ENCODE results near the gene GRB2. TPM values are rescaled to one million over a fixed set of nuclear protein-coding genes. Genes with fewer than 3 reads are reported as not detected.
"Not testable (repeated sequence)": the region's sequence is repeated elsewhere in the genome, so short reads cannot be mapped to it uniquely, and the experiment has no call there.

The GRB2 gene
- total and polyA plus RNA-seq, 2 donors (not counting 1 experiment from before 2014, with no cell fraction given) = 114 to 219 TPM

DNA sequence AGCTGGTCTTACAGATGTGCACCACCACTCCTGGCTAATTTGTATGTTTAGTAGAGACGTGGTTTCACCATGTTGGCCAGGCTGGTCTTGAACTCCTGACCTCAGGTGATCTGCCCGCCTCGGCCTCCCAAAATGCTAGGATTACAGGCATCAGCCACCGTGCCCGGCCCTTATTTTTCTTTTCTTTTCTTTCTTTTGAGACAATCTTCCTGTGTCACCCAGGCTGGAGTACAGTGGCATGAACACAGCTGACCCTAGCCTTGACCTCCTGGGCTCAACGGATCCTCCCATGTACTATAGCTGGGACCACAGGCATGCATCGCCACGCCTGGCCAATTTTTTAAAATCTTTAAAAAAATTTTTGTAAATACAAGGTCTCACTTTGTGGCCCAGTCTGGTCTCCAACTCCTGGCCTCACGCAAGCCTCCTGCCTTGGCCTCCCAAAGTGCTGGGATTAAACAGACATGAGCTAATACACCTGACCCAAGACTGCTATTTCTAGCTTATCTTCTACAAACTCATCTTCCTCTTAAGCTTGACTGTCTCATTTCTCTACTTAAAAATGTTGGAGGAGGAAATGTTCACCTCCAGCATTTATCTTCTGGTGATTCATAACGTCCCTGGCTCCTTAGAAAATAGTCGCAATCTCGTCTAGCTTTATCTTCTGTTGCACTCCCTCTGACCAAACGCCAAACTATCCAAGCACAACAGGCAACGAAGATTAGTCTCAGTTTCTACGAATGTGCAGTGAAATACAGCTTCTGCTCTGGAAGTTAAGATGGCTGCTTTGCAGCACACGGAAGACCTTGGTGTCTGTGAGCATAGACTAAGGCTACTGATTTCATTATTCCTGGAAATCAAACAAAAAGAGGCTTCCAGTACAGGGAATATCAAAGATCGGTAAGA is 42.7 kb upstream of the GRB2 start:
- H3K27ac ChIP-seq (ENCODE audit: low read length in 2 of 2) = no peak overlapping the region
- H3K9me3 ChIP-seq (ENCODE audit: control extremely low read depth in 1 of 3, control insufficient read depth in 2 of 3, insufficient read depth in 1 of 3, low read length in 2 of 3) = no peaks in the 10 kb centered on the region
- H3K36me3 ChIP-seq (replicated peaks in 1 of 2; ENCODE audit: control extremely low read depth in 1 of 2, control insufficient read depth in 1 of 2, extremely low read depth in 1 of 2, insufficient read depth in 2 of 2, low read length in 1 of 2) = no peaks in the 10 kb centered on the region
- intact Hi-C loops (cut with micrococcal nuclease) = no loop called here
- no peak overlapping the region for H3K4me3 Mint-ChIP-seq
- no peaks in the 10 kb centered on the region for H3K9me3 Mint-ChIP-seq (ENCODE audit: insufficient read depth)
- H3K4me1 Mint-ChIP-seq = no peaks in the 10 kb centered on the region
- TF ChIP-seq, protein P1, sequence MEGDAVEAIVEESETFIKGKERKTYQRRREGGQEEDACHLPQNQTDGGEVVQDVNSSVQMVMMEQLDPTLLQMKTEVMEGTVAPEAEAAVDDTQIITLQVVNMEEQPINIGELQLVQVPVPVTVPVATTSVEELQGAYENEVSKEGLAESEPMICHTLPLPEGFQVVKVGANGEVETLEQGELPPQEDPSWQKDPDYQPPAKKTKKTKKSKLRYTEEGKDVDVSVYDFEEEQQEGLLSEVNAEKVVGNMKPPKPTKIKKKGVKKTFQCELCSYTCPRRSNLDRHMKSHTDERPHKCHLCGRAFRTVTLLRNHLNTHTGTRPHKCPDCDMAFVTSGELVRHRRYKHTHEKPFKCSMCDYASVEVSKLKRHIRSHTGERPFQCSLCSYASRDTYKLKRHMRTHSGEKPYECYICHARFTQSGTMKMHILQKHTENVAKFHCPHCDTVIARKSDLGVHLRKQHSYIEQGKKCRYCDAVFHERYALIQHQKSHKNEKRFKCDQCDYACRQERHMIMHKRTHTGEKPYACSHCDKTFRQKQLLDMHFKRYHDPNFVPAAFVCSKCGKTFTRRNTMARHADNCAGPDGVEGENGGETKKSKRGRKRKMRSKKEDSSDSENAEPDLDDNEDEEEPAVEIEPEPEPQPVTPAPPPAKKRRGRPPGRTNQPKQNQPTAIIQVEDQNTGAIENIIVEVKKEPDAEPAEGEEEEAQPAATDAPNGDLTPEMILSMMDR (IDR thresholded peaks at IDR 0.05) = no peak
- TF ChIP-seq EZH2 (IDR thresholded peaks at IDR 0.05; ENCODE audit: borderline replicate concordance, insufficient read depth, low read depth, low read length, poor library complexity, severe bottlenecking) = no peak
- H3K9ac ChIP-seq (ENCODE audit: low read length) = no peak overlapping the region
- no peaks in the 10 kb centered on the region for H3K27me3 ChIP-seq (replicated peaks in 1 of 4; ENCODE audit: control extremely low read depth in 1 of 4, control insufficient read depth in 3 of 4, insufficient read depth in 4 of 4, low read length in 3 of 4)
- no peaks in the 10 kb centered on the region for H3K79me2 ChIP-seq (ENCODE audit: control insufficient read depth, insufficient read depth, low read length)
- no peaks in the 10 kb centered on the region for H3K27me3 Mint-ChIP-seq
- H4K20me1 ChIP-seq (ENCODE audit: control insufficient read depth, insufficient read depth, low read length, poor library complexity, severe bottlenecking) = no peaks in the 10 kb centered on the region
- ATAC-seq (ENCODE audit: low read depth) = no peak
- no peak for DNase-seq
- 83% methylated on average over 14 of the region's 17 CpGs for WGBS (ENCODE audit: insufficient coverage)
- ChIA-PET POLR2A (interaction anchor here (0.7 kb wide), 1 partner anchor 71 kb away, joined by 6 read pairs; no protein-coding TSS in a partner anchor), CTCF (interaction anchor here (0.9 to 1.2 kb wide), 3 partner anchors 9 to 50 kb away, joined by 3 to 5 read pairs (median 3); no protein-coding TSS in a partner anchor)
- no peak overlapping the region for H2AFZ ChIP-seq (ENCODE audit: insufficient read depth, low read depth, low read length, poor library complexity, severe bottlenecking)
- no peak overlapping the region for H3K4me2 ChIP-seq (replicated peaks; ENCODE audit: low read depth, low read length, poor library complexity, severe bottlenecking)
- no peak overlapping the region for H3K4me3 ChIP-seq (ENCODE audit: control extremely low read depth in 1 of 5, extremely low read depth in 1 of 5, insufficient read depth in 1 of 5, low read depth in 2 of 5, low read length in 4 of 5)
- no peaks in the 10 kb centered on the region for H3K4me1 ChIP-seq (ENCODE audit: control insufficient read depth in 2 of 2, insufficient read depth in 2 of 2, low read length in 2 of 2)
- no peak overlapping the region for H3K27ac Mint-ChIP-seq

DNA sequence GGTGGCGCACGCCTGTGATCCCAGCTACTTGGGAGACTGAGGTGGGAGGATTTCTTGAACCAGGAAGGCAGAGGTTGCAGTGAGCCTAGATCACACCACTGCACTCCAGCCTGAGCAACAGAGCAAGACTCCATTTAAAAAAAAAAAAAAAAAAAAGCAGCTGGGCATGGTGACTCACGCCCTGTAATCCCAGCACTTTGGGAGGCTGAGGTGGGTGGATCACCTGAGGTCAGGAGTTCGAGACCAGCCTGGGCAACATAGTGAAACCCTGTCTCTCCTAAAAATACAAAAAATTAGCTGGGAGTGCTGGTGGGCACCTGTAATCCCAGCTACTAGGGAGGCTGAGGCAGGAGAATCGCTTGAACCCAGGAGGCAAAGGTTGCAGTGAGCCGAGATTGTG is 40.4 kb upstream of the GRB2 start:
- H3K27ac Mint-ChIP-seq; H3K4me1 ChIP-seq (ENCODE audit: control insufficient read depth in 2 of 2, insufficient read depth in 2 of 2, low read length in 2 of 2); H3K27me3 ChIP-seq (replicated peaks in 1 of 4; ENCODE audit: control extremely low read depth in 1 of 4, control insufficient read depth in 3 of 4, insufficient read depth in 4 of 4, low read length in 3 of 4); H3K27ac ChIP-seq (ENCODE audit: low read length in 2 of 2); intact Hi-C loops (cut with micrococcal nuclease); H2AFZ ChIP-seq (ENCODE audit: insufficient read depth, low read depth, low read length, poor library complexity, severe bottlenecking); H3K4me3 ChIP-seq (ENCODE audit: control extremely low read depth in 1 of 5, extremely low read depth in 1 of 5, insufficient read depth in 1 of 5, low read depth in 2 of 5, low read length in 4 of 5); ATAC-seq (ENCODE audit: low read depth); POLR2A ChIA-PET; H3K4me3 Mint-ChIP-seq; H3K36me3 ChIP-seq (replicated peaks in 1 of 2; ENCODE audit: control extremely low read depth in 1 of 2, control insufficient read depth in 1 of 2, extremely low read depth in 1 of 2, insufficient read depth in 2 of 2, low read length in 1 of 2); H3K79me2 ChIP-seq (ENCODE audit: control insufficient read depth, insufficient read depth, low read length); DNase-seq; H3K9ac ChIP-seq (ENCODE audit: low read length); H3K9me3 ChIP-seq (ENCODE audit: control extremely low read depth in 1 of 3, control insufficient read depth in 2 of 3, insufficient read depth in 1 of 3, low read length in 2 of 3); H3K9me3 Mint-ChIP-seq (ENCODE audit: insufficient read depth); H3K4me2 ChIP-seq (replicated peaks; ENCODE audit: low read depth, low read length, poor library complexity, severe bottlenecking); H3K27me3 Mint-ChIP-seq; H3K4me1 Mint-ChIP-seq; H4K20me1 ChIP-seq (ENCODE audit: control insufficient read depth, insufficient read depth, low read length, poor library complexity, severe bottlenecking): not testable (repeated sequence)
- WGBS (ENCODE audit: insufficient coverage) = 100% methylated on average over 2 of the region's 6 CpGs
- CTCF ChIA-PET = interaction anchor here (1.2 kb wide), 1 partner anchor 11 kb away, joined by 3 read pairs; the partner anchor contains the start of gene TMEM94

Data from B cell (primary cell).